Activated CD8-positive, alpha-beta T cell treated with anti-CD3 and anti-CD28 coated beads for 36 hours (primary cell): ENCODE data around the gene EFNA5. TPM values are rescaled to one million over a fixed set of nuclear protein-coding genes. Genes with fewer than 3 reads are reported as not detected.

Experiments
- ATAC-seq: fragments of 200-7000 bp; cut with Tn5 transposase; one replicate; pipeline ENCODE4 v1.10.0; 2021; ENCODE audit warnings: mild to moderate bottlenecking, moderate library complexity
- CTCF ChIA-PET: fragments of 350-600 bp; sonication (Branson Sonifier 250); formaldehyde crosslinking; loops from one replicate; lab custom pipeline; 2021; ENCODE audit warnings: antibody characterized with exemption; lab: Charles Lee
- POLR2A ChIA-PET: fragments of 350-600 bp; sonication (Branson Sonifier 250); formaldehyde crosslinking; loops from one replicate; lab custom pipeline; 2021; ENCODE audit warnings: antibody characterized with exemption; lab: Charles Lee
- DNase-seq: peaks from one replicate; pipeline ENCODE4 v3.0.0-alpha.2; 2020
- H3K27ac Mint-ChIP-seq: one replicate; pipeline ENCODE4 v1.8.0; 2021; ENCODE audit warnings: mild to moderate bottlenecking, mixed read lengths
- H3K27me3 Mint-ChIP-seq: one replicate; pipeline ENCODE4 v1.8.0; 2021; ENCODE audit warnings: mixed read lengths
- H3K36me3 Mint-ChIP-seq: one replicate; pipeline ENCODE4 v1.8.0; 2021; ENCODE audit warnings: low read depth, mixed read lengths
- H3K4me1 Mint-ChIP-seq: one replicate; pipeline ENCODE4 v1.8.0; 2021; ENCODE audit warnings: low read depth, mixed read lengths
- H3K4me3 Mint-ChIP-seq: one replicate; pipeline ENCODE4 v1.8.0; 2021; ENCODE audit warnings: mild to moderate bottlenecking, moderate library complexity, mixed read lengths
- H3K9me3 Mint-ChIP-seq: one replicate; pipeline ENCODE4 v1.8.0; 2021; ENCODE audit warnings: mixed read lengths
- intact Hi-C: fragments of 100-400 bp; cut with micrococcal nuclease; formaldehyde crosslinking; loops from one replicate; pipeline ENCODE4 v1.10.0; 2022
- total RNA-seq, 2 experiments: library from RNA; stranded (reverse); gene quantifications; one replicate each; pipeline ENCODE4 v1.2.3, GENCODE V29; 2021
- TF ChIP-seq, protein P1 (sequence below): fragments of 200-600 bp; IDR thresholded peaks from one replicate; pipeline ENCODE4 v1.8.0; 2022; ENCODE audit warnings: antibody characterized with exemption, mild to moderate bottlenecking

The EFNA5 gene
- total RNA-seq, 2 experiments from 2014 or later = not detected

DNA sequence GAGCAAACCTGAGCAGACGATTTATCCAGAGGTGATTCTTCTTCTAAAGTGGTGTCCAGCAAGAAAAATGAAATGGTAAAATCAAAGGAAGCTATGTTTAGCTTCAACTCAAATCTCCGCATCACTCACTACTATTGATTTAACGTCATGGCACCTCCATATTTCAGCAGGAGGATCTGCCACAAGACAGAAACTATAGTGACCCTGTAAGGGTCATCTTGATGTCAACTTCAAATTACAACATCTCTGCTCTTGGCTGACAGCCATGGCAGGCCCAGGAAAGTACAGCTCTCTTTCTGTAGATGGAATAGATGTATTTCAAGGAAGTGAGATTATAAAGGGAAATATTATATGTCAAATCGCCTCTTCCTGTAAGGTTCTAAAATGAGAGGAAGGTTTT, 10.1 kb upstream of the EFNA5 start:
- ATAC-seq (no peak), DNase-seq (no peak)
- no peaks in the 10 kb centered on the region for H3K9me3 Mint-ChIP-seq
- TF ChIP-seq, protein P1, sequence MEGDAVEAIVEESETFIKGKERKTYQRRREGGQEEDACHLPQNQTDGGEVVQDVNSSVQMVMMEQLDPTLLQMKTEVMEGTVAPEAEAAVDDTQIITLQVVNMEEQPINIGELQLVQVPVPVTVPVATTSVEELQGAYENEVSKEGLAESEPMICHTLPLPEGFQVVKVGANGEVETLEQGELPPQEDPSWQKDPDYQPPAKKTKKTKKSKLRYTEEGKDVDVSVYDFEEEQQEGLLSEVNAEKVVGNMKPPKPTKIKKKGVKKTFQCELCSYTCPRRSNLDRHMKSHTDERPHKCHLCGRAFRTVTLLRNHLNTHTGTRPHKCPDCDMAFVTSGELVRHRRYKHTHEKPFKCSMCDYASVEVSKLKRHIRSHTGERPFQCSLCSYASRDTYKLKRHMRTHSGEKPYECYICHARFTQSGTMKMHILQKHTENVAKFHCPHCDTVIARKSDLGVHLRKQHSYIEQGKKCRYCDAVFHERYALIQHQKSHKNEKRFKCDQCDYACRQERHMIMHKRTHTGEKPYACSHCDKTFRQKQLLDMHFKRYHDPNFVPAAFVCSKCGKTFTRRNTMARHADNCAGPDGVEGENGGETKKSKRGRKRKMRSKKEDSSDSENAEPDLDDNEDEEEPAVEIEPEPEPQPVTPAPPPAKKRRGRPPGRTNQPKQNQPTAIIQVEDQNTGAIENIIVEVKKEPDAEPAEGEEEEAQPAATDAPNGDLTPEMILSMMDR = no peak
- POLR2A ChIA-PET = no interaction called here
- no peak overlapping the region for H3K27ac Mint-ChIP-seq
- no peaks in the 10 kb centered on the region for H3K36me3 Mint-ChIP-seq
- CTCF ChIA-PET = no interaction called here
- H3K27me3 Mint-ChIP-seq = peaks cover 17% of the 10 kb centered on the region
- H3K4me1 Mint-ChIP-seq = no peaks in the 10 kb centered on the region
- H3K4me3 Mint-ChIP-seq = no peak overlapping the region
- intact Hi-C loops = no loop called here

DNA sequence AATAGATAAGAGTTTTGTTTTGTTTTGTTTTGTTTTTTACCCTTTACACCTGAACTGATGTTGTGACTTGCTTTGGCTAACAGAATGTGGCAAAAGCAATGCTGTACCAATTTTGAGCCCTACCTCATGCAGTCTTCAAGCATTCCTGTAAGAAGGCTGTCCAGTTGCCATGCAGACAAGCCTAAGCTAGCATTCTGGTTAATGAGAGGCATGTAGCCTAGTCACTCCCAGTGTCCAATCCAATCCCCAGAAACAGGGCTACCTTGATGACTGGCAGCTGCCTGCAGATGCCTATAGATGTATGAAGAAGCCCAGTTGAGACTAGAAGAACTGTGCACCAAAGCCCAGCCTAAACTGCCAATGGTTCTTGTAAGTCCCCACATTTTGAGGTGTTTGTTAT, 9.4 kb upstream of the EFNA5 start:
- no peaks in the 10 kb centered on the region for H3K4me1 Mint-ChIP-seq
- POLR2A ChIA-PET = no interaction called here
- intact Hi-C loops = no loop called here

DNA sequence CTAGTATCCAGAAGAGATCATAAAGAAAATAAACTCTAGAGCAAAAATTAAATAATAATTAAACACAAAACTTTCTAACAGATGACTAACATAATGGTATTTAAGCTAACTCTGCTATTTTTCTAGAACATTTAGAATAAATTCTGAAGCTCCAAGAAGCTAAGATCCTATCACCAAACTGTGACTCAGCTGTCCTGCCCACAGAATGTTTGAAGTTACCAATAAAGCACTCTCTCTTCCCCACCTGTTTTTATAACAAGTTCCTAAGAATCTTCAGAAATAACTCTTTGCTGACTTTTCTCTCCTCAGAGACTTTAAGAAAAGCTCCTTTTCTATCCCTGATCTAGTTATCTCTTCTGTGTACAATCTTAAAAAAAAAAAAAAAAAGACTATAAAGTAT, 6.0 kb upstream of the EFNA5 start:
- H3K27me3 Mint-ChIP-seq = peaks cover 35% of the 10 kb centered on the region
- intact Hi-C loops = no loop called here

More for the DNA sequence above, 9.4 kb upstream of the EFNA5 start:
- peaks cover 23% of the 10 kb centered on the region for H3K27me3 Mint-ChIP-seq
- H3K4me3 Mint-ChIP-seq = no peak overlapping the region
- TF ChIP-seq, protein P1 = no peak
- CTCF ChIA-PET = no interaction called here
- H3K9me3 Mint-ChIP-seq = no peaks in the 10 kb centered on the region
- H3K36me3 Mint-ChIP-seq = no peaks in the 10 kb centered on the region
- no peak for DNase-seq
- ATAC-seq = no peak
- H3K27ac Mint-ChIP-seq = no peak overlapping the region

DNA sequence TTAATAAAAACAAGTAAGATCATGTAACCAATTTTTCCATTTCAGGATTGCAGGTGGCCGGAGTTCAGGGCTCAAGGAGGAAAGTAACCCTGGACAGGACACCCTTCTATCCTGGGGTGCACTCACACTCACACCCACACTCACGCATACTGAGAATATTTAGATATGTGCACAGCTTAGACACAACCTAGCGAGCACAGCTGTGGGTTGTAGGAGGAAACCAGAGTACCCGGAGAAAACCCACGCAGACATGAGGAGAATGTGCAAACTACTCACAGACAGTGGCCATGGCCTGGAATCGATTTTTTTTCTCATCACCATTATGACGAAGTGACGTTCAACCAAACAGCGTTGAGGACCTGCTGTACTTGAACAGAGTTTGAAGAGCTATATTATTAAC, 4.5 kb upstream of the EFNA5 start:
- TF ChIP-seq, protein P1 = no peak
- H3K9me3 Mint-ChIP-seq = no peaks in the 10 kb centered on the region
- H3K4me3 Mint-ChIP-seq = no peak overlapping the region
- ATAC-seq (no peak), DNase-seq (no peak)
- ChIA-PET POLR2A (no interaction called here), CTCF (interaction anchor here (3.6 kb wide), 1 partner anchor 12 kb away, joined by 22 read pairs; no protein-coding TSS in a partner anchor)
- intact Hi-C loops = no loop called here
- no peaks in the 10 kb centered on the region for H3K36me3 Mint-ChIP-seq
- H3K27me3 Mint-ChIP-seq = peaks cover 47% of the 10 kb centered on the region
- H3K4me1 Mint-ChIP-seq = peaks cover 25% of the 10 kb centered on the region
- H3K27ac Mint-ChIP-seq = no peak overlapping the region

More for the DNA sequence above, 6.0 kb upstream of the EFNA5 start:
- no peak for DNase-seq
- CTCF ChIA-PET = interaction anchor here (1.0 to 3.6 kb wide), 2 partner anchors 13 to 104 kb away, joined by 3 to 22 read pairs; no protein-coding TSS in a partner anchor
- Mint-ChIP-seq H3K27ac (no peak overlapping the region), H3K9me3 (no peaks in the 10 kb centered on the region), H3K36me3 (no peaks in the 10 kb centered on the region), H3K4me1 (peaks cover 14% of the 10 kb centered on the region), H3K4me3 (no peak overlapping the region)
- no peak for ATAC-seq
- POLR2A ChIA-PET = no interaction called here
- TF ChIP-seq, protein P1 = no peak

DNA sequence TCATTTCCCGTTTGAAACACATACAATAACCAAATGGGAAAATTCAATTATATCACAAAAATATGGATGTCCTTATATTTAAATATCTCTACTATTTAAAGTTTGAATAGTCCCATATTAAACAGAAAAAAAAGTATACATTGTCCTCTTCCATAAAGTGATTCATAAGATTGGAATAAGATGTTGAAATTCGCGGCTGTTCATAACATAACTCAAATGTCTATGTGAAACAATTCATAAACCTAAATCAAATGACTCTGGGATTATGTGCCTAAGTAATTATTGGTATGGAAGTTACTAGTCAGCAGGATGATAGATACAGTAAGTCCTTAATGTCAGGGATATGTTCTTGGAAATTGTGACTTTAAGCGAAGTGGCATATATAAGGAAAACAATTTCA, 3.9 kb upstream of the EFNA5 start:
- H3K27ac Mint-ChIP-seq = no peak overlapping the region

More for the DNA sequence above, 3.9 kb upstream of the EFNA5 start:
- TF ChIP-seq, protein P1 = no peak
- ChIA-PET POLR2A (no interaction called here), CTCF (interaction anchor here (0.8 to 3.6 kb wide), 3 partner anchors 9 to 102 kb away, joined by 3 to 22 read pairs (median 6); no protein-coding TSS in a partner anchor)
- Mint-ChIP-seq H3K27me3 (peaks cover 44% of the 10 kb centered on the region), H3K36me3 (no peaks in the 10 kb centered on the region), H3K4me1 (peaks cover 26% of the 10 kb centered on the region), H3K9me3 (no peaks in the 10 kb centered on the region), H3K4me3 (no peak overlapping the region)
- intact Hi-C loops = no loop called here
- DNase-seq (no peak), ATAC-seq (no peak)
